ENCODE measurements around the gene TP53I13. TPM values are rescaled to one million over a fixed set of nuclear protein-coding genes. Genes with fewer than 3 reads are reported as not detected.
A peak's percentile ranks its signal among the peaks of the same experiment; 100 is the strongest.

TP53I13 gene
- total RNA-seq, 4 donors from 2014 or later, result 41.5 to 57.3 (median 52.1) TPM

GRCh38 chr17:29611351-29612093 is 43.0 kb downstream of the TP53I13 start:
- TF ChIP-seq EP300 (IDR thresholded peaks at IDR 0.05), result no peak
- TF ChIP-seq POLR2AphosphoS5 (IDR thresholded peaks at IDR 0.05), result no peak
- TF ChIP-seq, protein P1, sequence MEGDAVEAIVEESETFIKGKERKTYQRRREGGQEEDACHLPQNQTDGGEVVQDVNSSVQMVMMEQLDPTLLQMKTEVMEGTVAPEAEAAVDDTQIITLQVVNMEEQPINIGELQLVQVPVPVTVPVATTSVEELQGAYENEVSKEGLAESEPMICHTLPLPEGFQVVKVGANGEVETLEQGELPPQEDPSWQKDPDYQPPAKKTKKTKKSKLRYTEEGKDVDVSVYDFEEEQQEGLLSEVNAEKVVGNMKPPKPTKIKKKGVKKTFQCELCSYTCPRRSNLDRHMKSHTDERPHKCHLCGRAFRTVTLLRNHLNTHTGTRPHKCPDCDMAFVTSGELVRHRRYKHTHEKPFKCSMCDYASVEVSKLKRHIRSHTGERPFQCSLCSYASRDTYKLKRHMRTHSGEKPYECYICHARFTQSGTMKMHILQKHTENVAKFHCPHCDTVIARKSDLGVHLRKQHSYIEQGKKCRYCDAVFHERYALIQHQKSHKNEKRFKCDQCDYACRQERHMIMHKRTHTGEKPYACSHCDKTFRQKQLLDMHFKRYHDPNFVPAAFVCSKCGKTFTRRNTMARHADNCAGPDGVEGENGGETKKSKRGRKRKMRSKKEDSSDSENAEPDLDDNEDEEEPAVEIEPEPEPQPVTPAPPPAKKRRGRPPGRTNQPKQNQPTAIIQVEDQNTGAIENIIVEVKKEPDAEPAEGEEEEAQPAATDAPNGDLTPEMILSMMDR (IDR thresholded peaks at IDR 0.05), result no peak
- TF ChIP-seq POLR2A (IDR thresholded peaks at IDR 0.05), result no peak
- WGBS, 2 donors (ENCODE audit: low coverage in 1 of 2), result 88 to 100% methylated on average over 1 to 2 of the region's 11 CpGs
- Histone ChIP-seq H3K27me3 (no peaks in the 10 kb centered on the region), H3K27ac (no peak overlapping the region), H3K4me3 (no peak overlapping the region), H3K9me3 (no peaks in the 10 kb centered on the region), H3K36me3 (peaks cover 0 to 9% of the 10 kb centered on the region in 2 donors), H3K4me1 (peaks cover 4 to 39% (median 36%) of the 10 kb centered on the region in 3 donors)
- no peak for ATAC-seq

DNA sequence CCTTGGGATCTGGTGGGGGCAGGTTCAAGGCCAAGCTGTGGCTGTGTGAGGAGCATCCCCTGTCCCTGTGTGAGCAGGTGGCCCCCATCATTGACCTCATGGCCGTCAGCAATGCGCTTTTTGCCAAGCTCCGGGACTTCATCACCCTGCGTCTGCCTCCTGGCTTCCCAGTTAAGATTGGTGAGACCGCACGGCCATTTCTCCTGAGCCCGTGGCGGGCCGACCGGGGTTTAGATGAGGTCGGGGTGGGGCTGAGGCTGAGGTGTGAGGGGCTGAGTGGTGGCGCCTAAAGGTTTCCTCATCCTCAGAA is 43.5 kb downstream of the TP53I13 start:
- H3K4me1 ChIP-seq, result peaks cover 4 to 45% (median 41%) of the 10 kb centered on the region in 3 donors
- no peak overlapping the region for H3K4me3 ChIP-seq
- WGBS, 2 donors (ENCODE audit: low coverage in 1 of 2), result 78% methylated on average over 5 of the region's 12 CpGs; no CpG with 5 or more reads in 1 of the 2 donors
- no peak overlapping the region for H3K27ac ChIP-seq
- H3K36me3 ChIP-seq, result peaks cover 0 to 9% of the 10 kb centered on the region in 2 donors
- no peak for ATAC-seq
- H3K27me3 ChIP-seq, result no peaks in the 10 kb centered on the region
- H3K9me3 ChIP-seq, result no peaks in the 10 kb centered on the region
- TF ChIP-seq EP300 (IDR thresholded peaks at IDR 0.05), result no peak

DNA sequence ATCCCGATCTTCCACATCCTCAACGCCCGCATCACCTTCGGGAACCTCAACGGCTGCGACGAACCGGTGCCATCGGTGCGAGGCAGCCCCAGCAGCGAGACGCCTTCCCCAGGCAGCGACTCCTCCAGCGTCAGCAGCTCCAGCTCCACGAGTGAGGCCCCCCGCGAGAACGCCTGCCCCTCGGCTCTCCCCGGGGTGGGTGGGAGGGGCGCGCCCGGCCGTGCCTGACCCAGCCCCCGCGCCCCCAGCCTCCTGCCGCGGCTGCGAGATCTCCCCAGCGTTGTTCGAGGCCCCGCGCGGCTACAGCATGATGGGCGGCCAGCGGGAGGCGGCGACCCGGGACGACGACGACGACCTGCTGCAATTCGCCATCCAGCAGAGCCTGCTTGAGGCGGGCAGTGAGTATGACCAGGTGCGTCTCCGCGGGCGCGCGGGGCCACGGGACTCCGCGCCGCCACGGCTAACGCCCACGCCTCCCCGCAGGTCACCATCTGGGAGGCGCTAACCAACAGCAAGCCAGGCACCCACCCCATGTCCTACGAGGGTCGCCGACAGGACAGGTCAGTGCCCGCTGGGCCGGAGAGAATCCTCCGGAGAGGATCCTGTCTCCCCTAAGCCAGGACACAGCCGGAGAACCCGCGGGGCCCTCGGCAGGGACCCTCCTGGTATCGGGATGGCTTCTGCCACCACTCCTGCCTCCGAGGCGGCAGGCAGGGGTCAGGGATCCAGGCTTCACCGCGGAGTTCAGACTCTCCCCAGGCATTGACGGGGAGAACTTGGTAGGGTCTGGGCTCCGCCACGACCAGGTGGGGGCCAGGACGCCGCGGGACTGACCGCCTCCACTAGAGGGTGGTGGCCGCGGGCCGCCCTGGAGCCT is 44.1 kb downstream of the TP53I13 start:
- no peaks in the 10 kb centered on the region for H3K9me3 ChIP-seq
- TF ChIP-seq EP300 (IDR thresholded peaks at IDR 0.05) (no peak), POLR2A (IDR thresholded peaks at IDR 0.05) (no peak), POLR2AphosphoS5 (IDR thresholded peaks at IDR 0.05) (no peak)
- TF ChIP-seq, protein P1 (IDR thresholded peaks at IDR 0.05), result no peak
- H3K36me3 ChIP-seq, result peaks cover 0 to 9% of the 10 kb centered on the region in 2 donors

DNA sequence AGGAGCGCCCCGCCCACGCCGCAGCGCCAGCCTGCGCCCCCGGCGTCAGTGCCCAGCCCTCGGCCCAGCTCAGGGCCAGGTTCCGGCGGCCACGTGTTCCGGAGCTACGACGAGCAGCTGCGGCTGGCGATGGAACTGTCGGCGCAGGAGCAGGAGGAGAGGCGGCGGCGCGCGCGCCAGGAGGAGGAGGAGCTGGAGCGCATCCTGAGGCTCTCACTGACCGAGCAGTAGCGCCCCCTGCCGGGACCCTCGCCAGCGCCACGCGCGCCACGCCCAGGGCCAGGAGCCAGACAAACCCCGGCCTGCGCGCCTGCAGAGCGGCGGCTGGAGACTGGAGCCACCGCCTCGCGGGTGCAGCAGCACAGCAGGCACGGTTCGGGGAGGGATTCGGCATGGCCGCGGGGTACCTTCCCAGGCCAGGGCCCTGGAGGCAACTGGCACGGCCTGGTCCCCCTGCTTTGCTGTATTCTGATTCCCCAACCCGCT is 44.9 kb downstream of the TP53I13 start:
- Histone ChIP-seq H3K9me3 (no peaks in the 10 kb centered on the region), H3K36me3 (peaks cover 0 to 9% of the 10 kb centered on the region in 2 donors), H3K27ac (peak overlapping the region in 3 of 4 donors; percentile 58 to 71 (median 68)), H3K4me3 (peak overlapping the region in 1 of 2 donors; percentile 43), H3K27me3 (no peaks in the 10 kb centered on the region), H3K4me1 (peaks cover 4 to 58% (median 54%) of the 10 kb centered on the region in 3 donors)
- peak; percentile 83 for ATAC-seq
- TF ChIP-seq POLR2A (IDR thresholded peaks at IDR 0.05) (no peak), POLR2AphosphoS5 (IDR thresholded peaks at IDR 0.05) (peak; percentile 43), EP300 (IDR thresholded peaks at IDR 0.05) (no peak)
- TF ChIP-seq, protein P1 (IDR thresholded peaks at IDR 0.05), result peak in 3 of 4 experiments; percentile 87 to 94 (median 93)
- WGBS, 2 donors (ENCODE audit: low coverage in 1 of 2), result 0 to 5% methylated on average over 1 to 7 of the region's 50 CpGs

More for the DNA sequence above, 44.1 kb downstream of the TP53I13 start:
- Histone ChIP-seq H3K27me3 (no peaks in the 10 kb centered on the region), H3K27ac (peak overlapping the region in 3 of 4 donors; percentile 58 to 71 (median 68)), H3K4me1 (peaks cover 4 to 51% (median 47%) of the 10 kb centered on the region in 3 donors), H3K4me3 (peak overlapping the region in 1 of 2 donors; percentile 43)
- no CpG with 5 or more reads among the region's 85 CpGs for WGBS, 2 donors (ENCODE audit: low coverage in 1 of 2)
- ATAC-seq, result no peak

- Histone ChIP-seq H3K4me1 (peaks cover 4 to 63% (median 58%) of the 10 kb centered on the region in 3 donors), H3K9me3 (no peaks in the 10 kb centered on the region), H3K4me3 (peak overlapping the region in 1 of 2 donors; percentile 43), H3K27me3 (no peaks in the 10 kb centered on the region), H3K36me3 (peaks cover 0 to 6% of the 10 kb centered on the region in 2 donors), H3K27ac (peak overlapping the region in 3 of 4 donors; percentile 16 to 71 (median 68))
- no peak for ATAC-seq
- TF ChIP-seq POLR2AphosphoS5 (IDR thresholded peaks at IDR 0.05), result no peak
- TF ChIP-seq EP300 (IDR thresholded peaks at IDR 0.05), result no peak
- TF ChIP-seq, protein P1 (IDR thresholded peaks at IDR 0.05), result no peak
- no peak for TF ChIP-seq POLR2A (IDR thresholded peaks at IDR 0.05)
- 18 to 20% methylated on average over 7 to 11 of the region's 13 CpGs for WGBS, 2 donors (ENCODE audit: low coverage in 1 of 2)
Measured at GRCh38 chr17:29613856-29614255, 45.4 kb downstream of the TP53I13 start.
